Activated CD8-positive, alpha-beta memory T cell treated with anti-CD3 and anti-CD28 coated beads, Interleukin-2, amount 50 U/mL, for 1 hour (primary cell): ENCODE measurements around the gene SGSM2.

Experiments
- DNase-seq: peaks from one replicate; pipeline ENCODE4 v3.0.0-alpha.2; 2020; ENCODE audit errors: extremely low read depth

SGSM2 gene

GRCh38 chr17:2420176-2420575 lies 82.9 kb downstream of the SGSM2 start:
- no peak for DNase-seq

- no peak for DNase-seq
Measured at GRCh38 chr17:2421315-2422147, 84.2 kb downstream of the SGSM2 start.

DNA sequence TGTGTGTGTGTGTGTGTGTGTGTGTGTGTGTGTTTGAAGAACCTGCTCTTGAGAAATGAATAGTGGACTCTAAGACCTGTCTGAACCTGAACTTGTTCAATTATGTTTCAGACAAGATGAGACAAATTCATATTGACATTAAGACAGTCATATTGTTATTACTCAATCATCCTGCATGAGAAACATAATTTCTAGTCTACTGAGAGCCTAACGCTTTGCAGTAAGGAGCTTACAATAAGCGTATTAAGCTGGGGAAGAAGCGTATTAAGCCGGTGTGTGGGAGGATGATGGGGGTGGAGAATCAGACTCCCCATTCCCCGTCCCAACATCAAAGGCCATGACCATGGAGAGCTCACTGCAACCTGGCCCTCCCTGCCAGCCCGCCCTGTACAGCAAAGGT lies 86.0 kb downstream of the SGSM2 start:
- no peak for DNase-seq

- DNase-seq, result no peak
Measured at GRCh38 chr17:2427215-2427614, 89.9 kb downstream of the SGSM2 start.

DNA sequence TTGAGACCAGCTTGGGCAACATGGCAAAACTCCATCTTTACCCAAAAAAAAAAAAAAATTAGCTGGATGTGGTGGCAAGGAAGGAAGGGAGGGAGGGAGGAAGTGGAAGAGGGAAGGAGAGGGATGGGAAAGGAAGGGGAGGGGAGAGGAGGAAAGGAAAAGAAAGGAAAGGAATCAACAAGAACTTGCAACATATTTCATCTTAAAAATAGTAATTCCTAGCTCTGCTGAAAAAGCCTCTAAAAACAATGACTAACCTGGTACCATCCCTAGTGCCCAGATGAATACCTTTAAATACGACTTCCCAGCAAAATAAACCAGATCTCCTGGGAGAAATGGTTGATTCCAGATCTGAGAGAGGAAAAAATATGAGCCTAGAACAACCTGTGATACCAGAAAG lies 90.6 kb downstream of the SGSM2 start:
- no peak for DNase-seq
